ENCODE results near the gene TMEM132E. TPM values are rescaled to one million over a fixed set of nuclear protein-coding genes. Genes with fewer than 3 reads are reported as not detected.

Gene TMEM132E
- total and polyA plus RNA-seq, 11 donors: 0.04 to 0.20 (median 0.09) TPM; not detected in 8

GRCh38 chr17:34582185-34582900 is 3.0 kb downstream of the TMEM132E start:
- ATAC-seq (no peak), DNase-seq (no peak)
- WGBS, 4 donors: 6 to 17% (median 8%) methylated on average over 20 to 22 of the region's 22 CpGs
- Histone ChIP-seq H3K9me3 (no peaks in the 10 kb centered on the region), H3K4me3 (no peak overlapping the region), H3K27me3 (peaks cover 41 to 93% (median 84%) of the 10 kb centered on the region in 9 donors), H3K27ac (no peak overlapping the region), H3K4me1 (peaks cover 6 to 38% (median 30%) of the 10 kb centered on the region in 12 donors), H3K36me3 (no peaks in the 10 kb centered on the region)
- intact Hi-C loops (cut with DNase I): no loop called here
- TF ChIP-seq CTCF (IDR thresholded peaks at IDR 0.05) (no peak), POLR2A (IDR thresholded peaks at IDR 0.05) (no peak)

- ATAC-seq (no peak), DNase-seq (no peak)
- intact Hi-C loops (cut with DNase I): no loop called here
- Histone ChIP-seq H3K36me3 (no peaks in the 10 kb centered on the region), H3K27me3 (peaks cover 40 to 94% (median 82%) of the 10 kb centered on the region in 9 donors), H3K27ac (no peak overlapping the region), H3K4me1 (peaks cover 6 to 38% (median 30%) of the 10 kb centered on the region in 12 donors), H3K9me3 (no peaks in the 10 kb centered on the region), H3K4me3 (no peak overlapping the region)
- WGBS, 4 donors: 22 to 28% (median 23%) methylated on average over 3 of the region's 3 CpGs
- TF ChIP-seq POLR2A (IDR thresholded peaks at IDR 0.05) (no peak), CTCF (IDR thresholded peaks at IDR 0.05) (no peak)
Observed at GRCh38 chr17:34582901-34583245, 3.5 kb downstream of the TMEM132E start.

- no peak overlapping the region for H3K4me3 ChIP-seq
- peaks cover 27 to 93% (median 69%) of the 10 kb centered on the region in 9 donors for H3K27me3 ChIP-seq
- peak in 2 of 4 donors; percentile 16 to 17 for ATAC-seq
- no peaks in the 10 kb centered on the region for H3K36me3 ChIP-seq
- WGBS, 4 donors: 21 to 30% (median 25%) methylated on average over 12 of the region's 12 CpGs
- H3K9me3 ChIP-seq: no peaks in the 10 kb centered on the region
- H3K27ac ChIP-seq: no peak overlapping the region
- TF ChIP-seq POLR2A (IDR thresholded peaks at IDR 0.05) (no peak), CTCF (IDR thresholded peaks at IDR 0.05) (peak in 4 of 12 donors; percentile 9 to 34 (median 14))
- H3K4me1 ChIP-seq: peaks cover 6 to 24% (median 19%) of the 10 kb centered on the region in 12 donors
- DNase-seq: no peak
- intact Hi-C loops (cut with DNase I): loop anchor here in 1 of 10 donors (5.0 kb wide), 1 partner anchor 52 kb away; no protein-coding TSS in a partner anchor
Observed at GRCh38 chr17:34584805-34585416, 5.5 kb downstream of the TMEM132E start.

GRCh38 chr17:34586346-34586846 is 7.0 kb downstream of the TMEM132E start:
- peaks cover 15 to 93% (median 59%) of the 10 kb centered on the region in 9 donors for H3K27me3 ChIP-seq
- intact Hi-C loops (cut with DNase I): loop anchor here in 1 of 10 donors (5.0 kb wide), 1 partner anchor 51 kb away; no protein-coding TSS in a partner anchor
- TF ChIP-seq POLR2A (IDR thresholded peaks at IDR 0.05) (no peak), CTCF (IDR thresholded peaks at IDR 0.05) (no peak)

More at GRCh38 chr17:34586346-34586846, 7.0 kb downstream of the TMEM132E start:
- Histone ChIP-seq H3K9me3 (no peaks in the 10 kb centered on the region), H3K36me3 (no peaks in the 10 kb centered on the region), H3K4me1 (peaks cover 0 to 10% (median 4%) of the 10 kb centered on the region in 12 donors), H3K4me3 (no peak overlapping the region), H3K27ac (no peak overlapping the region)
- no peak for DNase-seq
- WGBS, 4 donors: 51 to 59% (median 52%) methylated on average over 3 of the region's 3 CpGs
- ATAC-seq: no peak
